HepG2 (cell line): ENCODE results near the gene PSMD12. TPM values are rescaled to one million over a fixed set of nuclear protein-coding genes. Genes with fewer than 3 reads are reported as not detected.
A peak's percentile ranks its signal among the peaks of the same experiment; 100 is the strongest.

Source experiments
- FLYWCH1 ChIP-seq: sonication (generic); formaldehyde crosslinking; IDR thresholded peaks from 2 replicates; pipeline ENCODE4 v1.8.1; 2023; ENCODE audit warnings: mild to moderate bottlenecking, missing genetic modification reagents
- FOXA1 ChIP-seq, 2 experiments: fragments of 450-650 bp in 1 of 2; sonication (generic) in 1 of 2; formaldehyde crosslinking in 1 of 2; IDR thresholded peaks; 2 replicates each; pipeline versions ENCODE4 v1.4.0 to v1.6.1; 2016 to 2020; ENCODE audit warnings: missing genetic modification reagents in 1 of 2
- GLI4 ChIP-seq: sonication (generic); formaldehyde crosslinking; IDR thresholded peaks from 2 replicates; pipeline ENCODE4 v1.5.1; 2020; ENCODE audit warnings: missing genetic modification reagents, mild to moderate bottlenecking, moderate library complexity, borderline replicate concordance
- HOXA9 ChIP-seq: sonication (generic); formaldehyde crosslinking; IDR thresholded peaks from 2 replicates; pipeline ENCODE4 v1.8.1; 2022; ENCODE audit warnings: missing genetic modification reagents, mild to moderate bottlenecking, moderate library complexity, borderline replicate concordance
- KLF6 ChIP-seq: IDR thresholded peaks from 2 replicates; pipeline ENCODE4 v1.8.0; 2016; ENCODE audit warnings: missing biosample characterization, missing genetic modification reagents
- POLR2AphosphoS5 ChIP-seq: IDR thresholded peaks from 2 replicates; pipeline ENCODE4 v1.6.1; 2012; ENCODE audit warnings: low read depth, low read length
- SMARCC2 ChIP-seq: fragments of 450-650 bp; IDR thresholded peaks from 2 replicates; pipeline ENCODE4 v1.6.1; 2017; ENCODE audit warnings: antibody characterized with exemption, mild to moderate bottlenecking
- STAG1 ChIP-seq: sonication (generic); formaldehyde crosslinking; IDR thresholded peaks from 2 replicates; pipeline ENCODE4 v1.4.0; 2020; ENCODE audit warnings: missing genetic modification reagents
- ZBTB1 ChIP-seq: sonication (generic); formaldehyde crosslinking; IDR thresholded peaks from 2 replicates; pipeline ENCODE4 v1.4.0; 2020; ENCODE audit warnings: missing genetic modification reagents, borderline replicate concordance
- ZNF138 ChIP-seq: sonication (generic); formaldehyde crosslinking; IDR thresholded peaks from 2 replicates; pipeline ENCODE4 v1.5.0; 2020; ENCODE audit warnings: mild to moderate bottlenecking, low read depth, missing genetic modification reagents
- ZNF326 ChIP-seq: sonication (generic); formaldehyde crosslinking; IDR thresholded peaks from 2 replicates; pipeline ENCODE4 v1.4.0; 2020; ENCODE audit warnings: missing genetic modification reagents, borderline replicate concordance
- ZNF331 ChIP-seq: sonication (generic); formaldehyde crosslinking; IDR thresholded peaks from 2 replicates; pipeline ENCODE4 v1.4.0; 2020; ENCODE audit warnings: missing genetic modification reagents
- ZNF543 ChIP-seq: sonication (generic); formaldehyde crosslinking; IDR thresholded peaks from 2 replicates; pipeline ENCODE4 v1.4.0; 2020; ENCODE audit warnings: mild to moderate bottlenecking, missing genetic modification reagents
- ZNF605 ChIP-seq: sonication (generic); formaldehyde crosslinking; IDR thresholded peaks from 2 replicates; pipeline ENCODE4 v1.8.0; 2022; ENCODE audit warnings: mild to moderate bottlenecking, missing genetic modification reagents
- ZSCAN12 ChIP-seq: sonication (generic); formaldehyde crosslinking; IDR thresholded peaks from 2 replicates; pipeline ENCODE4 v1.9.0; 2021; ENCODE audit warnings: mild to moderate bottlenecking, missing genetic modification reagents
- polyA plus RNA-seq, 8 experiments: library from polyadenylated mRNA; depleted of rRNA in 3 of 8; stranded (reverse) in 7 of 8; unstranded in 1 of 8; fragments of >200 nt; fragmentation: Illumina TruSeq in 4 of 8; extraction: Trizol in 4 of 8; gene quantifications; 2 replicates each; pipeline versions ENCODE4 v1.2.1 to v1.2.3, GENCODE V29; 2011 to 2016; ENCODE audit warnings: low read depth in 4 of 8, missing spikeins in 1 of 8, mixed read lengths in 1 of 8; ENCODE audit not compliant: insufficient read depth in 1 of 8
- total RNA-seq, 5 experiments: library from RNA; depleted of rRNA; stranded (reverse); fragments of >200 nt; fragmentation: Illumina TruSeq; extraction: Trizol; gene quantifications; 2 replicates each; pipeline ENCODE4 v1.2.3, GENCODE V29; 2016; ENCODE audit warnings: low read depth in 1 of 5
- TF ChIP-seq, protein P1 (sequence below): IDR thresholded peaks from 2 replicates; pipeline ENCODE4 v1.6.1; 2016; ENCODE audit warnings: mild to moderate bottlenecking, missing biosample characterization, missing genetic modification reagents
- TF ChIP-seq, protein P2 (sequence below): sonication (generic); formaldehyde crosslinking; IDR thresholded peaks from 2 replicates; pipeline ENCODE4 v1.4.0; 2020; ENCODE audit warnings: mild to moderate bottlenecking, low read depth, missing genetic modification reagents
- TF ChIP-seq, protein P3 (sequence below): sonication (generic); formaldehyde crosslinking; IDR thresholded peaks from 2 replicates; pipeline ENCODE4 v1.4.0; 2020; ENCODE audit warnings: missing genetic modification reagents, borderline replicate concordance
- TF ChIP-seq, protein P4 (sequence below): sonication (generic); formaldehyde crosslinking; IDR thresholded peaks from 2 replicates; pipeline ENCODE4 v1.8.1; 2023; ENCODE audit warnings: mild to moderate bottlenecking, missing genetic modification reagents, borderline replicate concordance
- TF ChIP-seq, protein P5 (sequence below): sonication (generic); formaldehyde crosslinking; IDR thresholded peaks from 2 replicates; pipeline ENCODE4; 2020; ENCODE audit warnings: missing genetic modification reagents, mild to moderate bottlenecking, borderline replicate concordance

PSMD12 gene
- total and polyA plus RNA-seq, 2 of the 13 experiments (the other 11 are each of a cell fraction or from before 2014, with no cell fraction given), result 27.4 to 71.7 TPM

DNA sequence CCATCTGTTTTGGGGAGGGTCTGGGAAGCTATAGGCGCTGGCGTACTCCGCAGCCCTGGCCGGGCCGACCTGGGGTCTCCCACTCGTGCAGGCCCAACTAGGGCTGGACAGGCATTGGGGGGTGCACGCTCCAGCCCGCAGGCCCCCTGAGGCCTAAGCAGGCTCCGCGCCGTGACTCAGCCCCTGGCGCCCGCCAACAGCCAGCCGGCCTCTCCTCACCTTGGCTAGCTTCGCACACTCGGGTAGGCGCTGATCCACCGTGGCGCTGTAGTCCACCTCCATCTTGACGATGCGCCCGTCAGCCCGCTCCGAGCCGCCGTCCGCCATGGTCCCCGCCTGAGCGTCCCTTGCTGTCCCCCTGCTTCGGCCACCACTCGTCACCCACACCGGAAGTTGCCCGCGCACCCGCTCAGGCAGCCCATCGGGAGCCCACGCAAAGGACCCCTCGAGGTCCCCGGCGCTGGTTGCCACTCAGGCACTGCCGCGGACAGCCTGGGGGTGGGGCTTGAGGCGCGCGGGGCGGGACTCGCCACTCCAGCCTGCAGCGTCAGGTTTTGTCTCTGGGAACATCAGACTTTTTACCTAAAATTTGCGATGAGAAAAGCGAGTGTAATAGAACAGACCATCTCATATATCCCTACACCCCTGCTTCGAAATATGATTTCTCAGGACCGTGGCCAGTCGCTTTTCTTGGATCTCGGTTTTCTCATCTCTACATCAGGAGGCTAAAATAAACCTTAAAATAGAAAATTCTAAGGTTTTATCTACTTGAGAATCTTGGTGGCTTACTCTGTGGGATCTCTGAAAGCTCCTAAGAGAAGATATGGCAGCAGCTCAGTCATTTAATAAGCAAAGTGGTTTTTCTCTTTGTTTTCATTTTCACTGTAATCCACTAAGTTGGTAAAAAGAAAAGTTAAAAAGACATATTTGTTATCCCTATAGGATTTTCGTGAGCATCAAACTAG, at the start of gene PSMD12 (continued):
- TF ChIP-seq FLYWCH1 (CRISPR knock-in tag) (no peak), STAG1 (CRISPR knock-in tag) (no peak), FOXA1 (IDR thresholded peaks at IDR 0.05) (no peak), FOXA1 (CRISPR knock-in tag; IDR thresholded peaks at IDR 0.05) (peak; percentile 53; the same call in 1 of the 2 replicates), HOXA9 (CRISPR knock-in tag) (0 out of 2 replicates have a peak, but pooled peaks have one; percentile 26), GLI4 (CRISPR knock-in tag) (peak; percentile 89; the same call in 1 of the 2 replicates), KLF6 (CRISPR knock-in tag) (no peak; the same call in none of the 2 replicates), ZNF543 (CRISPR knock-in tag) (0 out of 2 replicates have a peak, but pooled peaks have one; percentile 72), SMARCC2 (no peak), ZNF331 (peak; percentile 95), ZNF138 (peak; percentile 88), ZNF605 (peak; percentile 85; the same call in 1 of the 2 replicates), POLR2AphosphoS5 (peak; percentile 93), ZNF326 (CRISPR knock-in tag) (no peak), ZBTB1 (no peak), ZSCAN12 (CRISPR knock-in tag) (no peak)
- TF ChIP-seq, protein P1, sequence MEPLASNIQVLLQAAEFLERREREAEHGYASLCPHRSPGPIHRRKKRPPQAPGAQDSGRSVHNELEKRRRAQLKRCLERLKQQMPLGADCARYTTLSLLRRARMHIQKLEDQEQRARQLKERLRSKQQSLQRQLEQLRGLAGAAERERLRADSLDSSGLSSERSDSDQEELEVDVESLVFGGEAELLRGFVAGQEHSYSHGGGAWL, result peak; percentile 92
- TF ChIP-seq, protein P2, sequence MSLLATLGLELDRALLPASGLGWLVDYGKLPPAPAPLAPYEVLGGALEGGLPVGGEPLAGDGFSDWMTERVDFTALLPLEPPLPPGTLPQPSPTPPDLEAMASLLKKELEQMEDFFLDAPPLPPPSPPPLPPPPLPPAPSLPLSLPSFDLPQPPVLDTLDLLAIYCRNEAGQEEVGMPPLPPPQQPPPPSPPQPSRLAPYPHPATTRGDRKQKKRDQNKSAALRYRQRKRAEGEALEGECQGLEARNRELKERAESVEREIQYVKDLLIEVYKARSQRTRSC (CRISPR knock-in tag), result 0 out of 2 replicates have a peak, but pooled peaks have one; percentile 15
- TF ChIP-seq, protein P3, sequence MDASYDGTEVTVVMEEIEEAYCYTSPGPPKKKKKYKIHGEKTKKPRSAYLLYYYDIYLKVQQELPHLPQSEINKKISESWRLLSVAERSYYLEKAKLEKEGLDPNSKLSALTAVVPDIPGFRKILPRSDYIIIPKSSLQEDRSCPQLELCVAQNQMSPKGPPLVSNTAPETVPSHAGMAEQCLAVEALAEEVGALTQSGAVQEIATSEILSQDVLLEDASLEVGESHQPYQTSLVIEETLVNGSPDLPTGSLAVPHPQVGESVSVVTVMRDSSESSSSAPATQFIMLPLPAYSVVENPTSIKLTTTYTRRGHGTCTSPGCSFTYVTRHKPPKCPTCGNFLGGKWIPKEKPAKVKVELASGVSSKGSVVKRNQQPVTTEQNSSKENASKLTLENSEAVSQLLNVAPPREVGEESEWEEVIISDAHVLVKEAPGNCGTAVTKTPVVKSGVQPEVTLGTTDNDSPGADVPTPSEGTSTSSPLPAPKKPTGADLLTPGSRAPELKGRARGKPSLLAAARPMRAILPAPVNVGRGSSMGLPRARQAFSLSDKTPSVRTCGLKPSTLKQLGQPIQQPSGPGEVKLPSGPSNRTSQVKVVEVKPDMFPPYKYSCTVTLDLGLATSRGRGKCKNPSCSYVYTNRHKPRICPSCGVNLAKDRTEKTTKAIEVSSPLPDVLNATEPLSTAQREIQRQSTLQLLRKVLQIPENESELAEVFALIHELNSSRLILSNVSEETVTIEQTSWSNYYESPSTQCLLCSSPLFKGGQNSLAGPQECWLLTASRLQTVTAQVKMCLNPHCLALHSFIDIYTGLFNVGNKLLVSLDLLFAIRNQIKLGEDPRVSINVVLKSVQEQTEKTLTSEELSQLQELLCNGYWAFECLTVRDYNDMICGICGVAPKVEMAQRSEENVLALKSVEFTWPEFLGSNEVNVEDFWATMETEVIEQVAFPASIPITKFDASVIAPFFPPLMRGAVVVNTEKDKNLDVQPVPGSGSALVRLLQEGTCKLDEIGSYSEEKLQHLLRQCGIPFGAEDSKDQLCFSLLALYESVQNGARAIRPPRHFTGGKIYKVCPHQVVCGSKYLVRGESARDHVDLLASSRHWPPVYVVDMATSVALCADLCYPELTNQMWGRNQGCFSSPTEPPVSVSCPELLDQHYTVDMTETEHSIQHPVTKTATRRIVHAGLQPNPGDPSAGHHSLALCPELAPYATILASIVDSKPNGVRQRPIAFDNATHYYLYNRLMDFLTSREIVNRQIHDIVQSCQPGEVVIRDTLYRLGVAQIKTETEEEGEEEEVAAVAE (CRISPR knock-in tag), result peak; percentile 85
- TF ChIP-seq, protein P4, sequence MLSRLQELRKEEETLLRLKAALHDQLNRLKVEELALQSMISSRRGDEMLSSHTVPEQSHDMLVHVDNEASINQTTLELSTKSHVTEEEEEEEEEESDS (CRISPR knock-in tag), result no peak
- TF ChIP-seq, protein P5, sequence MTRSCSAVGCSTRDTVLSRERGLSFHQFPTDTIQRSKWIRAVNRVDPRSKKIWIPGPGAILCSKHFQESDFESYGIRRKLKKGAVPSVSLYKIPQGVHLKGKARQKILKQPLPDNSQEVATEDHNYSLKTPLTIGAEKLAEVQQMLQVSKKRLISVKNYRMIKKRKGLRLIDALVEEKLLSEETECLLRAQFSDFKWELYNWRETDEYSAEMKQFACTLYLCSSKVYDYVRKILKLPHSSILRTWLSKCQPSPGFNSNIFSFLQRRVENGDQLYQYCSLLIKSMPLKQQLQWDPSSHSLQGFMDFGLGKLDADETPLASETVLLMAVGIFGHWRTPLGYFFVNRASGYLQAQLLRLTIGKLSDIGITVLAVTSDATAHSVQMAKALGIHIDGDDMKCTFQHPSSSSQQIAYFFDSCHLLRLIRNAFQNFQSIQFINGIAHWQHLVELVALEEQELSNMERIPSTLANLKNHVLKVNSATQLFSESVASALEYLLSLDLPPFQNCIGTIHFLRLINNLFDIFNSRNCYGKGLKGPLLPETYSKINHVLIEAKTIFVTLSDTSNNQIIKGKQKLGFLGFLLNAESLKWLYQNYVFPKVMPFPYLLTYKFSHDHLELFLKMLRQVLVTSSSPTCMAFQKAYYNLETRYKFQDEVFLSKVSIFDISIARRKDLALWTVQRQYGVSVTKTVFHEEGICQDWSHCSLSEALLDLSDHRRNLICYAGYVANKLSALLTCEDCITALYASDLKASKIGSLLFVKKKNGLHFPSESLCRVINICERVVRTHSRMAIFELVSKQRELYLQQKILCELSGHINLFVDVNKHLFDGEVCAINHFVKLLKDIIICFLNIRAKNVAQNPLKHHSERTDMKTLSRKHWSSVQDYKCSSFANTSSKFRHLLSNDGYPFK (CRISPR knock-in tag), result peak; percentile 95; the same call in 1 of the 2 replicates
